ENCODE measurements around the gene TRIM10.

Gene TRIM10

GRCh38 chr6:30160785-30161531, at the start of gene TRIM10:
Gene TRIM10, minus strand, starts transcription at chr6:30161211. Its CDS starts 353 bp downstream, at chr6:30160858.
- no peak for DNase-seq (ENCODE audit: low read depth in 2 of 2)

GRCh38 chr6:30207619-30208295, 46.7 kb upstream of the TRIM10 start:
- no peak for DNase-seq (ENCODE audit: low read depth in 2 of 2)

GRCh38 chr6:30206799-30207618, 46.0 kb upstream of the TRIM10 start:
- no peak for DNase-seq (ENCODE audit: low read depth in 2 of 2)

GRCh38 chr6:30206152-30206551, 45.1 kb upstream of the TRIM10 start:
- no peak for DNase-seq (ENCODE audit: low read depth in 2 of 2)

GRCh38 chr6:30204116-30204515, 43.1 kb upstream of the TRIM10 start:
- no peak for DNase-seq (ENCODE audit: low read depth in 2 of 2)

- DNase-seq (ENCODE audit: low read depth in 2 of 2): no peak
These were observed 41.4 kb upstream of the TRIM10 start for GRCh38 chr6:30202366-30202765.

- no peak for DNase-seq (ENCODE audit: low read depth in 2 of 2)
These were observed 39.7 kb upstream of the TRIM10 start for GRCh38 chr6:30200551-30201281.

- DNase-seq (ENCODE audit: low read depth in 2 of 2): no peak
These were observed 37.4 kb upstream of the TRIM10 start for GRCh38 chr6:30198166-30199084.

GRCh38 chr6:30196376-30196775, 35.4 kb upstream of the TRIM10 start:
- no peak for DNase-seq (ENCODE audit: low read depth in 2 of 2)

GRCh38 chr6:30195951-30196350, 34.9 kb upstream of the TRIM10 start:
- no peak for DNase-seq (ENCODE audit: low read depth in 2 of 2)

GRCh38 chr6:30194797-30195690, 34.0 kb upstream of the TRIM10 start:
- no peak for DNase-seq (ENCODE audit: low read depth in 2 of 2)

- DNase-seq (ENCODE audit: low read depth in 2 of 2): no peak
These were observed 31.1 kb upstream of the TRIM10 start for GRCh38 chr6:30192076-30192475.

GRCh38 chr6:30188541-30188940, 27.5 kb upstream of the TRIM10 start:
- DNase-seq (ENCODE audit: low read depth in 2 of 2): no peak

GRCh38 chr6:30185846-30186484, 25.0 kb upstream of the TRIM10 start:
- DNase-seq (ENCODE audit: low read depth in 2 of 2): no peak

- no peak for DNase-seq (ENCODE audit: low read depth in 2 of 2)
These were observed 23.5 kb upstream of the TRIM10 start for GRCh38 chr6:30184417-30185031.

- DNase-seq (ENCODE audit: low read depth in 2 of 2): no peak
These were observed 19.1 kb upstream of the TRIM10 start for GRCh38 chr6:30180145-30180544.

GRCh38 chr6:30178837-30179236, 17.8 kb upstream of the TRIM10 start:
- no peak for DNase-seq (ENCODE audit: low read depth in 2 of 2)

GRCh38 chr6:30175765-30176164, 14.8 kb upstream of the TRIM10 start:
- DNase-seq (ENCODE audit: low read depth in 2 of 2): no peak

- no peak for DNase-seq (ENCODE audit: low read depth in 2 of 2)
These were observed 11.7 kb upstream of the TRIM10 start for GRCh38 chr6:30172681-30173080.
